ENCODE results near the gene SPTBN2. TPM values are rescaled to one million over a fixed set of nuclear protein-coding genes. Genes with fewer than 3 reads are reported as not detected.
"Not testable (repeated sequence)": the region's sequence is repeated elsewhere in the genome, so short reads cannot be mapped to it uniquely, and the experiment has no call there.

SPTBN2 gene
- total RNA-seq, 1 donor = under 0.01 TPM

DNA sequence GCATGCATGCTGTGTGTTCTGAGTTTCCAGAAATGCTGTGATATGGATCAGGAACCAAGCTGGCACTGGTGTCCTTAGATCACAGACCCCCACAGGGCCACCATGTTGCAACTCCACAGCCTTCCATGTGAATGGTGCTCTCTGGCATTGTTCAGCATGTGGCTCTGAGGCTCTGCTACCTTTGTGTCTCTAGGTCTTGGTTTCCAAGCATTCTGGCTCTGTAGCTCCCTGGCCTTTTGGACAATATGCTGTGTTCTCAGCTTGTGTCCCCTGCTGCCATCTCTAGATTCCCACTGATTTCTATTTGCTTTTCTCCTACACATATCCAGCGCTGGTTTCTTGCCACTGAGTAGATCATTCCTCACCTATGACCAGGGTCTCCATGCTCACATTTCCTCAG, 3.9 kb downstream of the SPTBN2 start:
- TF ChIP-seq, protein P1, sequence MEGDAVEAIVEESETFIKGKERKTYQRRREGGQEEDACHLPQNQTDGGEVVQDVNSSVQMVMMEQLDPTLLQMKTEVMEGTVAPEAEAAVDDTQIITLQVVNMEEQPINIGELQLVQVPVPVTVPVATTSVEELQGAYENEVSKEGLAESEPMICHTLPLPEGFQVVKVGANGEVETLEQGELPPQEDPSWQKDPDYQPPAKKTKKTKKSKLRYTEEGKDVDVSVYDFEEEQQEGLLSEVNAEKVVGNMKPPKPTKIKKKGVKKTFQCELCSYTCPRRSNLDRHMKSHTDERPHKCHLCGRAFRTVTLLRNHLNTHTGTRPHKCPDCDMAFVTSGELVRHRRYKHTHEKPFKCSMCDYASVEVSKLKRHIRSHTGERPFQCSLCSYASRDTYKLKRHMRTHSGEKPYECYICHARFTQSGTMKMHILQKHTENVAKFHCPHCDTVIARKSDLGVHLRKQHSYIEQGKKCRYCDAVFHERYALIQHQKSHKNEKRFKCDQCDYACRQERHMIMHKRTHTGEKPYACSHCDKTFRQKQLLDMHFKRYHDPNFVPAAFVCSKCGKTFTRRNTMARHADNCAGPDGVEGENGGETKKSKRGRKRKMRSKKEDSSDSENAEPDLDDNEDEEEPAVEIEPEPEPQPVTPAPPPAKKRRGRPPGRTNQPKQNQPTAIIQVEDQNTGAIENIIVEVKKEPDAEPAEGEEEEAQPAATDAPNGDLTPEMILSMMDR (IDR thresholded peaks at IDR 0.05; ENCODE audit: insufficient read depth, low read depth, low read length) = no peak
- no peak overlapping the region for H3K4me3 ChIP-seq (ENCODE audit: low read depth, low read length)
- DNase-seq (ENCODE audit: low read depth) = no peak

DNA sequence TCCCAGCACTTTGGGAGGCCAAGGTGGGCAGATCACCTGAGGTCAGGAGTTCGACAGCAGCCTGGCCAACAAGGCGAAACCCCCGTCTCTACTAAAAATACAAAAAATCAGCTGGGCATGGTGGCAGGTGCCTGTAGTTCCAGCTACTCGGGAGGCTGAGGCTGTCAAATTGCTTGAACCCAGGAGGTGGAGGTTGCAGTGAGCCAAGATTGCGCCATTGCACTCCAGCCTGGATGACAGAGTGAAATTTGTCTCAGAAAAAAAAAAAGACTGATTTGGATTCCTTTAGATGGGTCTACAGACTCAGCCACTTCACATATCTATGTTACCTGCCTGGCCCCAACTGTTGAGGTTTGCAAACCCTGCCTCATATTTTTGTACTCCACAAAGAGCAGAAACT, 4.8 kb downstream of the SPTBN2 start:
- not testable (repeated sequence) for H3K4me3 ChIP-seq (ENCODE audit: low read depth, low read length); DNase-seq (ENCODE audit: low read depth)

DNA sequence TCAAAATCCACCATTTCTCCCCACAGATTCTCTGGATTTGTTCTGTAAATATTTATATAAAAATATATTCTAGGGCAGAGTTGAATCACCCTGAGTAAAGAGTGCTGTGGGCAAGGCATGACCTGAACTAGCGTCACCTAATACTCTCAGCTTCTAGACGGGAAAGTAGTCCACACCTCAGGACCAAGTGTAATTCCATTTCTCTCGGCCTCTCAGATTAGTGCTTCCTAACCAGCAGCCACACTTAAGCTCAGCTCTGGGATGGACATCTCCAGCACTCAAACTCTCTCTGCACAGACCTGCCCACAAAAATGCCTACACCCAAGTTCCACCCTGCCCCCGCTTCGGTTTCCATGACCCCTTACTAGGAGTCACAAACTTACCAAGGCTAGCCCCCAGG, 5.3 kb downstream of the SPTBN2 start:
- no peak for DNase-seq (ENCODE audit: low read depth)
- TF ChIP-seq, protein P1 (IDR thresholded peaks at IDR 0.05; ENCODE audit: insufficient read depth, low read depth, low read length) = no peak
- H3K4me3 ChIP-seq (ENCODE audit: low read depth, low read length) = no peak overlapping the region

DNA sequence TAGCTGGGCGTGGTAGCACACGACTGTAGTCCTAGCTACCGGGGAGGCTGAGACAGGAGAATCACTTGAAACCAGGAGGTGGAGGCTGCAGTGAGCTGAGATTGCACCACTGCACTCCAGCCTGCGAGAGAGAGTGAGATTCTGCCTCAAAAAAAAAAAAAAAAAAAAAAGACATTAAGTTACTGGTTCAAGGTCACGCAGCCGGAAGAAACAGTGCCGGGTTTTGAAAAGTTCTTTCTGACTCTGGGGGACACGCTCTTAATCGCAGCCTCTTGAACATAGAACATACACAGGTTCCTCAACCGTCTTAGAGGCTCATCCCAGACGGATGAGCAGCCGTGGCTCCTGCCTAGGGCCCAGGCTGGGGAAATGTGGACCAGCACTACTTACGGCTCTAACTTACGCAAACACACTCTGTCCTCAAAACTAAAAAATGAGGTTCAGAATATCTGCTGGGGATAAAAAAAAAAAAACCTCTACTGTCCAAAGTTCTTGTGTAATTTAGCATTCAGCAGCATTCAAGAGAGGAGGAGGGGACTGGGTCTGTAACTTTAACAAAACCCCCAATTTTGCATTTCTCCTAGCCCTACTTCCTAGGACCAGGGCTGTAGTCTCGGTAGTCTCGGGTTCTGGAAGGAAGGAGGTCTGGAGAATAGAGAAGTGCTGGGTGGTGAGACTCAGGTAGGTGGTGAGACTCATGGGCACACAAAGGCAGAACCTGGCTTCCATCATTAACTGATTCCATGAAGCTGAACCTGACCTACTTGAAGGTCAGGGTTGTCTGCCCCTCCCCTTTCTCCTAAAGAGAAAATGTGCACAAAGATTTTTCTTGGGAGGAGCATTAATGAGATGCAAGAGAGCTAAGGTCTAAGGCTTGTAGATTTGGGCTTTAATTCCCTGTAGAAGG, 6.0 kb downstream of the SPTBN2 start:
- TF ChIP-seq, protein P1 (IDR thresholded peaks at IDR 0.05; ENCODE audit: insufficient read depth, low read depth, low read length) = no peak
- no peak overlapping the region for H3K4me3 ChIP-seq (ENCODE audit: low read depth, low read length)
- no peak for DNase-seq (ENCODE audit: low read depth)

DNA sequence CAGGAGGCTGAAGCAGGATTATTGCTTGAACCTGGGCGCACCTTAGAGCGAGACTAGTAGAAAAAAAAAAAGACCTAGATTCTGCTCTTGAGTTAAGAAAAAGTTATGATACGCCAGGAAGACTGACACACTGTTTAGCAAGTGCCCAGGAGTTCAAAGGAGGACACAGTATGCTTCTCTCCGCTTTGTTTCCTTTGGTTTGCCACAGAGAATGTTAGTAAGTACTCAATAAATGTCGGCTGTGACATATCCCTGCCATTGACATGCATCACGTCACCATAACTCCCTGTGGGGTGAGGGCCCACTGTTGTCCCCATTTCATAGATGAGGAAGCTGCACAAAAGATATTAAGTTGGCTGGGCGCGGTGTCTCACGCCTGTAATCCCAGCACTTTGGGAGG, 7.1 kb downstream of the SPTBN2 start:
- TF ChIP-seq, protein P1 (IDR thresholded peaks at IDR 0.05; ENCODE audit: insufficient read depth, low read depth, low read length) = no peak
- no peak overlapping the region for H3K4me3 ChIP-seq (ENCODE audit: low read depth, low read length)
- DNase-seq (ENCODE audit: low read depth) = no peak

DNA sequence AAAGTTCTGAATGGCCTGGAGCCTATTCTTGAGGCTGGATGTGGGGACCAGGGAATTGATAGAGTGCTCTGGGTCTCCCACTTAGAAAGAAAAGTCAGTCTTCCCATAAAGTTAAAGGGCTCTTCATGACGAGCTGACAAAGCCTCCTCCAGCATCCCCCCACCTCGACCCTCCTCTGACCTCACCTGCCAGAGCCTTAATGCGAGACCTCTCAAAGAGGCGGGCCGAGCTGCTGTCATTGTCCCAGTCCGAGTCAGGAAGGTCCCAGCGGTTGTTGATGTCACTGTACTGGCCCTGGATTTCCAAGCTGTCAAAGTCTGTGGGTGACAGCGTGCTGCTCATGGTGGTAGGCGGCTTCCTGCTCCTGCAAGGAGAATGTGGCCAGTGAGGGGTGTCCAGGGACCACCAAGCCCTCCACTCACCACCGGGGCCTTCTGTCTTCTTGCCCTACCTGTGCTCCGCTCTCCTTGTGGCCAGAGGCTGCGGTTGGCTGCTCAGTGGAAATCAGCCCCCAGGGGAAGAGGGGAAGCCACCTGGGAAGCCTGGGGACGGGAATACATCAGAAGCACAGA, 8.0 kb downstream of the SPTBN2 start:
- TF ChIP-seq, protein P1 (IDR thresholded peaks at IDR 0.05; ENCODE audit: insufficient read depth, low read depth, low read length) = no peak
- DNase-seq (ENCODE audit: low read depth) = no peak
- no peak overlapping the region for H3K4me3 ChIP-seq (ENCODE audit: low read depth, low read length)

DNA sequence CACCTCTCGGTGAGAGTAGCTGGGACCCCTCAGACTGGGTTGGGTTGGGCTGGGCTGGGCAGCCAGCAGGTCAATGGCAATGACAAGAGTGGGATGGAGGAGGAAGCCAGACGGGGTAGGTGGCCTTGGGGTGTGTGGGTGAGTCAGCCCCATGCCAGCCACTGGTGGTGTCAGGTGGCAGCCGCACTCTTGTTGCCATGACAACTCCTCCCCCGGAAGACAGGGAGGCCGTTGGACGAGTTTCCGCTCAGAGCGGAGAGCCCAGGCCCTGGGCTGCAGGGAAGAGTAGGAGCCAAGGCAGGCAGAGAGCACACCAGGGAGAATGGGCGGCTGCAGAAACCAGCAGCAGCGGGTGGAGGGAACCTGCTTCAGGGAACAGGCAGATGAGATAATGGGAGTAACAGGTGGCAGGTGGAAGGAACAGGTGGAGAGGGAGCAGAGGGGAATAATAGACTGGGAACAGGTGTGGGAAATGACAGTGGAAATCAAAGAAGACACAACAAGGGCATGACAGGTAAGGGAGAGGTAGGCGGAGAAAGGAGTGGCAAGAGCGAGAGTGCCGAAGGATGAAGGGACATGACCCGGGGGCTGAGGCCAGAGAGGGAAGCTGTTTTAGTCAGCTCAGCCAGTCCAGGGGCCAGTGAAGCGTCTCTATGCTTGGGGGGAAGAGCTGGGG, 8.7 kb downstream of the SPTBN2 start:
- H3K4me3 ChIP-seq (ENCODE audit: low read depth, low read length) = no peak overlapping the region
- TF ChIP-seq, protein P1 (IDR thresholded peaks at IDR 0.05; ENCODE audit: insufficient read depth, low read depth, low read length) = no peak
- DNase-seq (ENCODE audit: low read depth) = no peak
